ENCODE measurements around the gene B4GALT6. TPM values are rescaled to one million over a fixed set of nuclear protein-coding genes. Genes with fewer than 3 reads are reported as not detected.

Gene B4GALT6
- total RNA-seq, 1 donor from 2014 or later = 3.8 TPM

GRCh38 chr18:31648458-31648857 lies 35.9 kb downstream of the B4GALT6 start:
- H3K4me1 Mint-ChIP-seq = peaks cover 32% of the 10 kb centered on the region
- TF ChIP-seq, protein P1, sequence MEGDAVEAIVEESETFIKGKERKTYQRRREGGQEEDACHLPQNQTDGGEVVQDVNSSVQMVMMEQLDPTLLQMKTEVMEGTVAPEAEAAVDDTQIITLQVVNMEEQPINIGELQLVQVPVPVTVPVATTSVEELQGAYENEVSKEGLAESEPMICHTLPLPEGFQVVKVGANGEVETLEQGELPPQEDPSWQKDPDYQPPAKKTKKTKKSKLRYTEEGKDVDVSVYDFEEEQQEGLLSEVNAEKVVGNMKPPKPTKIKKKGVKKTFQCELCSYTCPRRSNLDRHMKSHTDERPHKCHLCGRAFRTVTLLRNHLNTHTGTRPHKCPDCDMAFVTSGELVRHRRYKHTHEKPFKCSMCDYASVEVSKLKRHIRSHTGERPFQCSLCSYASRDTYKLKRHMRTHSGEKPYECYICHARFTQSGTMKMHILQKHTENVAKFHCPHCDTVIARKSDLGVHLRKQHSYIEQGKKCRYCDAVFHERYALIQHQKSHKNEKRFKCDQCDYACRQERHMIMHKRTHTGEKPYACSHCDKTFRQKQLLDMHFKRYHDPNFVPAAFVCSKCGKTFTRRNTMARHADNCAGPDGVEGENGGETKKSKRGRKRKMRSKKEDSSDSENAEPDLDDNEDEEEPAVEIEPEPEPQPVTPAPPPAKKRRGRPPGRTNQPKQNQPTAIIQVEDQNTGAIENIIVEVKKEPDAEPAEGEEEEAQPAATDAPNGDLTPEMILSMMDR (IDR thresholded peaks at IDR 0.05) = no peak
- H3K9me3 Mint-ChIP-seq = no peaks in the 10 kb centered on the region
- no peaks in the 10 kb centered on the region for H3K36me3 Mint-ChIP-seq (ENCODE audit: low read depth)
- POLR2A ChIA-PET = interaction anchor here (1.2 kb wide), 1 partner anchor 10 kb away, joined by 4 read pairs; no protein-coding TSS in a partner anchor
- peaks cover 5% of the 10 kb centered on the region for H3K27me3 Mint-ChIP-seq
- H3K27ac Mint-ChIP-seq = no peak overlapping the region
- DNase-seq = no peak
- no peak for ATAC-seq (ENCODE audit: low read depth)
- no peak overlapping the region for H3K4me3 Mint-ChIP-seq
- CTCF ChIA-PET = no interaction called here
- intact Hi-C loops (cut with micrococcal nuclease) = no loop called here

DNA sequence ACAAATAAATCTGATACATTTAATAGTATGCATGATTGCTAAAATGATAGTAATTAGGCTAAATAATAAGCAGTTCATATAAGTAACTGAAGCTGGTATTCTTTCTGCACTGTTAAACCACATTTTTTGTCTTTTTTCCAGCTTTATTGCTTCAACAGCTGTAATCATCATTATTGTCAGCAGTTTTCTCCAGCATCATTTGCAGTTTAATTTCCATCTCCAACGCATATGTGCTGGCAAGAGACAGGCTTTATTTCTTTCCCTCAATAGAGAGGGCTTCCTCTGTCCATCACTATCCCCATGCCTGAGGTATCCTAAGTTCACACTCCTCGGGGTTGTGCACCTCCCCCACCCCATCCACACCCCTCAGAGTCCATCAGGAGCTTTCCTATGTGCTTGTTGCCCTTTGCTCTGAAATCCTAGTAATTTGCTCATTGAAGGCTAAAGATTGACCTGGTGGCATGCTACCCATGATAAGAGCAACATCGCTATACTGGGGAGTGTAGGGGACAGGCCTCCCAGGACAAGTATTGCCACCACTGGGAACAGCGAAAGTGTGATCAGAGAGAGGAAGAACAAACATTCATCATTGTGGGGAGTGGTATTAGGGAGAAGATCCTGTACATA lies 37.1 kb downstream of the B4GALT6 start:
- H3K27ac Mint-ChIP-seq = no peak overlapping the region
- CTCF ChIA-PET = no interaction called here
- TF ChIP-seq, protein P1 (IDR thresholded peaks at IDR 0.05) = no peak
- DNase-seq = no peak
- intact Hi-C loops (cut with micrococcal nuclease) = no loop called here
- POLR2A ChIA-PET = no interaction called here
- no peaks in the 10 kb centered on the region for H3K9me3 Mint-ChIP-seq
- peaks cover 4% of the 10 kb centered on the region for H3K27me3 Mint-ChIP-seq
- no peaks in the 10 kb centered on the region for H3K36me3 Mint-ChIP-seq (ENCODE audit: low read depth)
- H3K4me3 Mint-ChIP-seq = no peak overlapping the region
- ATAC-seq (ENCODE audit: low read depth) = no peak
- H3K4me1 Mint-ChIP-seq = peaks cover 23% of the 10 kb centered on the region

- Mint-ChIP-seq H3K4me1 (peaks cover 19% of the 10 kb centered on the region), H3K9me3 (no peaks in the 10 kb centered on the region), H3K4me3 (no peak overlapping the region), H3K36me3 (ENCODE audit: low read depth) (no peaks in the 10 kb centered on the region), H3K27ac (no peak overlapping the region), H3K27me3 (no peaks in the 10 kb centered on the region)
- ATAC-seq (ENCODE audit: low read depth) (no peak), DNase-seq (no peak)
- TF ChIP-seq, protein P1 (IDR thresholded peaks at IDR 0.05) = no peak
- POLR2A ChIA-PET = no interaction called here
- intact Hi-C loops (cut with micrococcal nuclease) = no loop called here
- CTCF ChIA-PET = interaction anchor here (1.3 kb wide), 1 partner anchor 36 kb away, joined by 3 read pairs; no protein-coding TSS in a partner anchor
These were observed 37.9 kb downstream of the B4GALT6 start for GRCh38 chr18:31646332-31647126.

GRCh38 chr18:31645411-31645810 lies 39.0 kb downstream of the B4GALT6 start:
- no peaks in the 10 kb centered on the region for H3K27me3 Mint-ChIP-seq
- ATAC-seq (ENCODE audit: low read depth) = no peak
- H3K36me3 Mint-ChIP-seq (ENCODE audit: low read depth) = no peaks in the 10 kb centered on the region
- CTCF ChIA-PET = interaction anchor here (1.3 kb wide), 1 partner anchor 34 kb away, joined by 3 read pairs; no protein-coding TSS in a partner anchor
- no peak for DNase-seq
- POLR2A ChIA-PET = no interaction called here
- no peak overlapping the region for H3K4me3 Mint-ChIP-seq
- TF ChIP-seq, protein P1 (IDR thresholded peaks at IDR 0.05) = no peak
- no peaks in the 10 kb centered on the region for H3K9me3 Mint-ChIP-seq
- peaks cover 19% of the 10 kb centered on the region for H3K4me1 Mint-ChIP-seq
- no peak overlapping the region for H3K27ac Mint-ChIP-seq
- intact Hi-C loops (cut with micrococcal nuclease) = no loop called here

DNA sequence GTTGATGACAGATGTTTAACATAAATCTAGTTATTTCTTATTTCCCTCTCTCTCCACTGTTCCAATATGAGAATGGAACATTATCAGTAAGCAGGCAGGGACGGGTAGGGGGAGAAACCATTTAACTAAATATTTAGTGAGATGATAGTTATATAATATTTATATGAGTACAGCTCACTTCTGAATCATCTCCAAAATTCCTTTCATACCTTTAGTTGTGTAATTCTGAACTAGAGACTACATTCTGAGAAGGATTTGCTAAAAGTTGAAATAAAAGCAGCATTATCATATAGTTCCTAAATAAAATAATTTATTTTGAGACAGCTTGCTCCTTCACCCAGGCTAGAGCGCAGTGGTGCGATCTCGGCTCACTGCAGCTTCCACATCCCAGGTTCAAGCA lies 41.4 kb downstream of the B4GALT6 start:
- H3K4me1 Mint-ChIP-seq = peaks cover 13% of the 10 kb centered on the region

More for the DNA sequence above, 41.4 kb downstream of the B4GALT6 start:
- POLR2A ChIA-PET = no interaction called here
- Mint-ChIP-seq H3K27ac (no peak overlapping the region), H3K9me3 (no peaks in the 10 kb centered on the region), H3K36me3 (ENCODE audit: low read depth) (no peaks in the 10 kb centered on the region), H3K4me3 (no peak overlapping the region), H3K27me3 (no peaks in the 10 kb centered on the region)
- CTCF ChIA-PET = no interaction called here
- ATAC-seq (ENCODE audit: low read depth) = no peak
- intact Hi-C loops (cut with micrococcal nuclease) = no loop called here
- DNase-seq = no peak
- TF ChIP-seq, protein P1 (IDR thresholded peaks at IDR 0.05) = no peak

Measured in activated B cell treated with CpG ODN at 0.5 μM for 24 hours (primary cell).